GM19238 (cell line): ENCODE measurements around the gene KIF27.
A peak's percentile ranks its signal among the peaks of the same experiment; 100 is the strongest.
"Not testable (repeated sequence)": the region's sequence is repeated elsewhere in the genome, so short reads cannot be mapped to it uniquely, and the experiment has no call there.

ENCODE experiments used
- DNase-seq: peaks from one replicate; pipeline ENCODE4 v3.0.0; 2011; ENCODE audit warnings: low spot score; ENCODE audit not compliant: insufficient read length

The KIF27 gene

GRCh38 chr9:83817356-83818278 is 103.6 kb downstream of the KIF27 start, which contains the start of gene GKAP1:
Gene GKAP1 (minus strand): TSS chr9:83817769. CDS start chr9:83806517, 11,252 bp downstream.
- peak; percentile 50 for DNase-seq

GRCh38 chr9:83817011-83817355 is 104.2 kb downstream of the KIF27 start:
- peak; percentile 1 for DNase-seq

GRCh38 chr9:83815120-83815519 is 106.1 kb downstream of the KIF27 start:
- not testable (repeated sequence) for DNase-seq

GRCh38 chr9:83809213-83809612 is 112.0 kb downstream of the KIF27 start:
- not testable (repeated sequence) for DNase-seq

- DNase-seq, result not testable (repeated sequence)
These were observed 116.8 kb downstream of the KIF27 start for GRCh38 chr9:83804454-83804853.

- DNase-seq, result not testable (repeated sequence)
These were observed 117.3 kb downstream of the KIF27 start for GRCh38 chr9:83803941-83804340.

- no peak for DNase-seq
These were observed 120.8 kb downstream of the KIF27 start for GRCh38 chr9:83800236-83801033.

GRCh38 chr9:83794051-83794450 is 127.2 kb downstream of the KIF27 start:
- DNase-seq, result peak; percentile 4

- DNase-seq, result no peak
These were observed 128.5 kb downstream of the KIF27 start for GRCh38 chr9:83792746-83793145.
